OCI-LY3 (cell line): ENCODE measurements around the gene FHL2.
A peak's percentile ranks its signal among the peaks of the same experiment; 100 is the strongest.

Experiments
- H2AFZ ChIP-seq: fragments of 200-600, 300-600 bp; shearing (Covaris generic); 2 replicates; pipeline ENCODE4 v1.6.0; 2014; ENCODE audit warnings: antibody characterized with exemption, low read depth, low read length
- H3K27ac ChIP-seq: fragments of 200-600, 300-600 bp; sonication (generic); 2 replicates; pipeline ENCODE4 v1.5.1; 2014; ENCODE audit warnings: mild to moderate bottlenecking, low read length, moderate library complexity, mixed read lengths
- H3K27me3 ChIP-seq: fragments of 200-600, 300-600 bp; sonication (generic); 2 replicates; pipeline ENCODE4 v1.6.1; 2014; ENCODE audit warnings: low read depth, low read length, mixed read lengths
- H3K36me3 ChIP-seq: fragments of 200-600, 300-600 bp; sonication (generic); replicated peaks from 2 replicates; pipeline ENCODE3; 2014; ENCODE audit warnings: low read depth, low read length, mixed read lengths
- H3K4me1 ChIP-seq: fragments of 300-600, 200-600 bp; sonication (generic); 2 replicates; pipeline ENCODE4 v1.6.1; 2014; ENCODE audit warnings: low read length, mixed read lengths
- H3K4me2 ChIP-seq: fragments of 200-600, 300-600 bp; sonication (generic); 2 replicates; pipeline ENCODE4 v1.6.1; 2014; ENCODE audit warnings: low read length, mixed read lengths
- H3K4me3 ChIP-seq: fragments of 300-600, 200-600 bp; sonication (generic); 2 replicates; pipeline ENCODE4 v1.5.1; 2014; ENCODE audit warnings: antibody characterized with exemption, mild to moderate bottlenecking, low read length, moderate library complexity
- H3K79me2 ChIP-seq: fragments of 300-600, 200-600 bp; shearing (Covaris generic); 2 replicates; pipeline ENCODE4 v1.6.1; 2014; ENCODE audit warnings: mild to moderate bottlenecking, low read length, mixed read lengths
- H3K9ac ChIP-seq: fragments of 300-600, 200-600 bp; shearing (Covaris generic); 2 replicates; pipeline ENCODE4 v1.6.0; 2014; ENCODE audit warnings: mild to moderate bottlenecking, low read length, moderate library complexity
- H3K9me3 ChIP-seq: fragments of 200-600, 300-600 bp; shearing (Covaris generic); 2 replicates; pipeline ENCODE4 v1.6.1; 2014; ENCODE audit warnings: low read length, mixed read lengths; ENCODE audit not compliant: insufficient read depth
- H4K20me1 ChIP-seq: fragments of 200-600, 300-600 bp; sonication (generic); 2 replicates; pipeline ENCODE4 v1.6.1; 2016; ENCODE audit warnings: low read length, mixed read lengths; ENCODE audit not compliant: insufficient read depth
- EZH2phosphoT487 ChIP-seq: fragments of 200-600 bp; shearing (Covaris generic); IDR thresholded peaks from 2 replicates; pipeline ENCODE4 v1.6.1; 2018; ENCODE audit warnings: antibody characterized with exemption, mixed run types, low read depth
- TF ChIP-seq, protein P1 (sequence below): fragments of 200-600, 300-600 bp; sonication (generic); IDR thresholded peaks from 2 replicates; pipeline ENCODE4 v1.5.1; 2014; ENCODE audit warnings: antibody characterized with exemption, low read length, low read depth

FHL2 gene

DNA sequence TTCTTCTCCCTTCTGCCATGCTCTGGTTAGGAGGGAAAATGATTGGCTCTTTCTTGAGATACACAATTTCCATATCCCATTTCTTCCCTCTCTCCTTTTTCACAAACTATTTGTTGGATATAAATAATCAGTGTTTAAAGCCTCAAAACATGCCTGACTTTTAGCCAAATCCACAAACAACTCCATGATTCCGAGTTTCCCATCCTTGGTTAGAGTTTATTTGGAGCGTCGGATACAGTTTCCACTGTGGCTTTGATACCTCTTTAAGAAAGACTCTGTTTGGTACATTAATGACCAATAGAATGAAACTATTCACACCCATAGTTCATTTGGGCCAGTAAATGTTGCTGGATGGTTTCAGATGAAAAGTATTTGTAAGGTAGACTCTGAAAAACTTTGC lies 5.9 kb upstream of the FHL2 start:
- Histone ChIP-seq H3K4me3 (no peak overlapping the region), H4K20me1 (no peaks in the 10 kb centered on the region), H3K4me2 (no peak overlapping the region), H3K79me2 (no peaks in the 10 kb centered on the region), H3K36me3 (no peaks in the 10 kb centered on the region), H2AFZ (no peak overlapping the region), H3K27ac (no peak overlapping the region), H3K4me1 (no peaks in the 10 kb centered on the region), H3K9ac (no peak overlapping the region), H3K27me3 (peaks cover 9% of the 10 kb centered on the region), H3K9me3 (no peaks in the 10 kb centered on the region)
- TF ChIP-seq, protein P1, sequence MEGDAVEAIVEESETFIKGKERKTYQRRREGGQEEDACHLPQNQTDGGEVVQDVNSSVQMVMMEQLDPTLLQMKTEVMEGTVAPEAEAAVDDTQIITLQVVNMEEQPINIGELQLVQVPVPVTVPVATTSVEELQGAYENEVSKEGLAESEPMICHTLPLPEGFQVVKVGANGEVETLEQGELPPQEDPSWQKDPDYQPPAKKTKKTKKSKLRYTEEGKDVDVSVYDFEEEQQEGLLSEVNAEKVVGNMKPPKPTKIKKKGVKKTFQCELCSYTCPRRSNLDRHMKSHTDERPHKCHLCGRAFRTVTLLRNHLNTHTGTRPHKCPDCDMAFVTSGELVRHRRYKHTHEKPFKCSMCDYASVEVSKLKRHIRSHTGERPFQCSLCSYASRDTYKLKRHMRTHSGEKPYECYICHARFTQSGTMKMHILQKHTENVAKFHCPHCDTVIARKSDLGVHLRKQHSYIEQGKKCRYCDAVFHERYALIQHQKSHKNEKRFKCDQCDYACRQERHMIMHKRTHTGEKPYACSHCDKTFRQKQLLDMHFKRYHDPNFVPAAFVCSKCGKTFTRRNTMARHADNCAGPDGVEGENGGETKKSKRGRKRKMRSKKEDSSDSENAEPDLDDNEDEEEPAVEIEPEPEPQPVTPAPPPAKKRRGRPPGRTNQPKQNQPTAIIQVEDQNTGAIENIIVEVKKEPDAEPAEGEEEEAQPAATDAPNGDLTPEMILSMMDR, result no peak
- no peak for TF ChIP-seq EZH2phosphoT487

- H3K79me2 ChIP-seq, result no peaks in the 10 kb centered on the region
Observed at GRCh38 chr2:105403783-105404698, 5.2 kb upstream of the FHL2 start.

GRCh38 chr2:105403241-105403782 lies 4.5 kb upstream of the FHL2 start:
- peaks cover 8% of the 10 kb centered on the region for H3K27me3 ChIP-seq
- no peak overlapping the region for H3K4me2 ChIP-seq
- no peak for TF ChIP-seq EZH2phosphoT487
- TF ChIP-seq, protein P1, result no peak
- no peaks in the 10 kb centered on the region for H3K4me1 ChIP-seq
- no peak overlapping the region for H3K4me3 ChIP-seq
- no peak overlapping the region for H3K27ac ChIP-seq
- no peak overlapping the region for H3K9ac ChIP-seq
- H3K79me2 ChIP-seq, result no peaks in the 10 kb centered on the region
- no peak overlapping the region for H2AFZ ChIP-seq
- no peaks in the 10 kb centered on the region for H3K9me3 ChIP-seq
- no peaks in the 10 kb centered on the region for H3K36me3 ChIP-seq
- H4K20me1 ChIP-seq, result no peaks in the 10 kb centered on the region

More at GRCh38 chr2:105403783-105404698, 5.2 kb upstream of the FHL2 start:
- Histone ChIP-seq H3K36me3 (no peaks in the 10 kb centered on the region), H3K27me3 (peaks cover 8% of the 10 kb centered on the region), H3K27ac (no peak overlapping the region), H4K20me1 (no peaks in the 10 kb centered on the region), H3K4me1 (no peaks in the 10 kb centered on the region), H2AFZ (no peak overlapping the region), H3K9ac (no peak overlapping the region), H3K4me3 (no peak overlapping the region), H3K9me3 (no peaks in the 10 kb centered on the region), H3K4me2 (no peak overlapping the region)
- no peak for TF ChIP-seq EZH2phosphoT487
- TF ChIP-seq, protein P1, result peak; percentile 16; the same call in 1 of the 2 replicates

DNA sequence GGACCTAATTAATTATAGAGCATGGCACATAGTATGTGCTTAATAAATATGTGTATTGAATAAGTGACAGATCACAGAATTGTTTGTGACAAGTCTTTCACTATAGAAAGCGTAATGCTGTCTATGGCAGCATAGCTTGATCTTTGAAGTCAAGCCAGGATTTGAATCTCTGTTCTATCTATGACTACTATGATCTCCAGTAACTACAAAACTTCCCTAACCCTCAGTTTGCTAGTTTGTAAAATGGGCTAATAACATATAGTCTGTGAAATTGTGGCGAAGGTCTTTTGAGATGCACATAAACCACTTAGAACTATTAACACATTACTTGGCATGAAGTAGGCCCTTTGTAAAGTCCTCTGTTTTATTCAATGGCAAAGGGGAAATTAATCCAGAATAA lies 4.0 kb upstream of the FHL2 start:
- Histone ChIP-seq H3K27ac (no peak overlapping the region), H3K9ac (no peak overlapping the region), H3K4me3 (no peak overlapping the region), H2AFZ (no peak overlapping the region), H3K36me3 (no peaks in the 10 kb centered on the region), H3K9me3 (no peaks in the 10 kb centered on the region), H3K79me2 (no peaks in the 10 kb centered on the region), H4K20me1 (no peaks in the 10 kb centered on the region), H3K4me1 (no peaks in the 10 kb centered on the region), H3K27me3 (peaks cover 8% of the 10 kb centered on the region), H3K4me2 (no peak overlapping the region)
- TF ChIP-seq EZH2phosphoT487, result no peak
- TF ChIP-seq, protein P1, result no peak
